ENCODE data around the gene KIAA0513.

- TF ChIP-seq, protein P1, sequence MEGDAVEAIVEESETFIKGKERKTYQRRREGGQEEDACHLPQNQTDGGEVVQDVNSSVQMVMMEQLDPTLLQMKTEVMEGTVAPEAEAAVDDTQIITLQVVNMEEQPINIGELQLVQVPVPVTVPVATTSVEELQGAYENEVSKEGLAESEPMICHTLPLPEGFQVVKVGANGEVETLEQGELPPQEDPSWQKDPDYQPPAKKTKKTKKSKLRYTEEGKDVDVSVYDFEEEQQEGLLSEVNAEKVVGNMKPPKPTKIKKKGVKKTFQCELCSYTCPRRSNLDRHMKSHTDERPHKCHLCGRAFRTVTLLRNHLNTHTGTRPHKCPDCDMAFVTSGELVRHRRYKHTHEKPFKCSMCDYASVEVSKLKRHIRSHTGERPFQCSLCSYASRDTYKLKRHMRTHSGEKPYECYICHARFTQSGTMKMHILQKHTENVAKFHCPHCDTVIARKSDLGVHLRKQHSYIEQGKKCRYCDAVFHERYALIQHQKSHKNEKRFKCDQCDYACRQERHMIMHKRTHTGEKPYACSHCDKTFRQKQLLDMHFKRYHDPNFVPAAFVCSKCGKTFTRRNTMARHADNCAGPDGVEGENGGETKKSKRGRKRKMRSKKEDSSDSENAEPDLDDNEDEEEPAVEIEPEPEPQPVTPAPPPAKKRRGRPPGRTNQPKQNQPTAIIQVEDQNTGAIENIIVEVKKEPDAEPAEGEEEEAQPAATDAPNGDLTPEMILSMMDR (IDR thresholded peaks at IDR 0.05), result no peak
- no peak for TF ChIP-seq POLR2A (IDR thresholded peaks at IDR 0.05)
These were observed 27.4 kb downstream of the KIAA0513 start for GRCh38 chr16:85054948-85055492.

Data from Peyer's patch (tissue), 4 donors.